Measurements from ENCODE around the gene AGAP5.
"Not testable (repeated sequence)": the region's sequence is repeated elsewhere in the genome, so short reads cannot be mapped to it uniquely, and the experiment has no call there.

Gene AGAP5

DNA sequence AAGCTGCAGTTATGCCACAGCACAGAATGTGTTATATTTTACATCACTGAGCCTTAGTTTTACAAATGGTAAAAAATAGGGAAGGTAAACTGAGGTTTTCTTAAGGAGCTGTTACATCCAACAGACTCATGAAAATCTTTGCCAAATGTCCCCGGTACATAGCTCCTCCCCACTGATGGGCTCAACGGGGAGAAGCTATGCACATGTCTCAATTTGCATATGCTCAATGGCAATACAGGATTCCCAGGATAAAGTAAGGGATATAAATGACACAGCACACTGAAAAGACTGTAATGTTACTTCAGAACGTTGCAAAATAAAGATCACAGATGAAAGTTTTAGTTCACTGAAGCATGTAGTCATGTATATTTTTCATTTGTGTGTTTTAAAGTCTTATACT, 16.6 kb upstream of the AGAP5 start:
- not testable (repeated sequence) for DNase-seq (ENCODE audit: low read depth in 2 of 2)

DNA sequence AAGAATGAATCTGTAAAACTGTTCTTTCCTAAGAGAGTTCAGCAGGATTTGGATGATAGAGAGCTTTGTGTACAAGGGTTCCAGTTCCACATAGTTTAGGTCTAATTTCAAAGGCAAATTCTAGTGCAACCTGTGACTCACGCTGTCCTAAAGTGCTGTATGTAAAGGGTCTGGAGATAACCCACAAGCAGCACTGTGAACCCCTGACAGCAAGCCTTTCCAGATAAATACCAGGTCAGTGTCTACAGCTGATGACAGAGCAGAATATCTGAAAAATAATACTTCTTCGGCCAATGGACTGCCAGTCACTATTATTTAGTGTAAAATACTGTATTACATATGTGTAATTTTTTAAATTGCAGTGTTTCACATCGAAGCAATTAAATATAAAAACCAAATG, 16.0 kb upstream of the AGAP5 start:
- not testable (repeated sequence) for DNase-seq (ENCODE audit: low read depth in 2 of 2)

- not testable (repeated sequence) for DNase-seq (ENCODE audit: low read depth in 2 of 2)
Measured at GRCh38 chr10:73711683-73712082, 13.8 kb upstream of the AGAP5 start.

GRCh38 chr10:73708122-73708521, 10.2 kb upstream of the AGAP5 start:
- not testable (repeated sequence) for DNase-seq (ENCODE audit: low read depth in 2 of 2)

DNA sequence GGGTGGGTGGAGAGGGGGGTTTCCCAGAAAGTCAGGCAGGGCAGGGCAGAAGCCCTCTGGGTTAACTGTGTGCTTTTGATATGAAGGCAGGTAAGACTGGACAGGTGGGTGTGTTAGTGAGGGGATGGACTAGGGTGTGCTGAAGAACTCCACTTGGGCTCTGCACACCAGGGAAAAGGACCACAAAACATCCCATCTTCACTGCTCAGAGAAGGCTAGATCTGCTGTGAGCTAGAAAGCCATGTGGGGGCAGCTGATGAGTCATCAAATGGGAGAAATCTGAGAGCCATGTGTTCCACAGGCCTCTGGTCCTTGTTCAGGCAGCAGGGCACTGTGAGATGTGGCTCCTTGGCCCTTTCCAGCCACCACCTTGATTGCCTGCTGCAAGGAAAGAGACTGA, 9.7 kb upstream of the AGAP5 start:
- not testable (repeated sequence) for DNase-seq (ENCODE audit: low read depth in 2 of 2)

GRCh38 chr10:73706488-73706887, 8.6 kb upstream of the AGAP5 start:
- DNase-seq (ENCODE audit: low read depth in 2 of 2): not testable (repeated sequence)

DNA sequence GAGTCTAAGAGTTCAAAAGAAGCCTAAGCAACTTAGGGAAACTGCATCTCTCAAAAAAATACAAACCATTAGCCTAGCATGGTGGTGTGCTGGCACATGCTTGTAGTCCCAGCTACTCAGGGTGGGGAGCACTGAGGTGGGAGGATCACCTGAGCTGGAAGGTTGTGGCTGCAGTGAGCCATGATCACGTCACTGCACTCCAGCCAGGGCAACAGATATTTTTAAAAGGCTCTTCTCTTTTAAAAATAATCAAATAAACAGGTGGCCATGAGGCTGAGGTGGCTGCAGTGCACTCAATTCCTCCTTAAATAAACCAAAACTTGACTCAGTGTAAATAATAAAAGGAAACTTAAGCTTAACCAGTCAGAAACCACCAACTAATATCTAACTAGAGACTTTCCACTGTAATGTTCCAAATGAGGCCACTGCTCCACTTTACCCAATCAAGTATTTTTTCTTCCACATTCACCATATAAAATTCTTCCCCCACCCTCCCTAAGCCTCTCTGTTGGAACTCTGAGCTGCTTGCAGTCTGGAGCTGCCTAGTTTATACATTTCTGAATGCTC, 7.7 kb upstream of the AGAP5 start:
- not testable (repeated sequence) for DNase-seq (ENCODE audit: low read depth in 2 of 2)

DNA sequence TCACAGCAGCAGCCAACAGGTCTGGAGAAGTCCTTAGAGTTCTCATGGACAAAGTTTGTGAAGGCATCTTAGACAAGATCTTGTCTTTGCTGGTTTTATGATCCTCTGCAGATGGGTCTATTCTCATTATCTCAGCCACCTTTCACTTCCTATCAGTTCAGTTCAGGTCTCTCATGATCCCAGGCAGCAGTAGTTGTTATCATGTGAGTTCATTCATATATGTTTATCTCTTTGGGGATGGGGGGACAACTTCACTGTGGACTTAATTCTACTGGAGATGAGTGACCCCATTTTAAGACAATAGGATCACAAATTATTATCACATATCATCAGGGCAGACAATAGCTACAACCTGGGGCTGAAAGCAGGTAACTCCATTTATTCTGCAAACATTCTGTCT, 6.0 kb upstream of the AGAP5 start:
- DNase-seq (ENCODE audit: low read depth in 2 of 2): not testable (repeated sequence)

DNA sequence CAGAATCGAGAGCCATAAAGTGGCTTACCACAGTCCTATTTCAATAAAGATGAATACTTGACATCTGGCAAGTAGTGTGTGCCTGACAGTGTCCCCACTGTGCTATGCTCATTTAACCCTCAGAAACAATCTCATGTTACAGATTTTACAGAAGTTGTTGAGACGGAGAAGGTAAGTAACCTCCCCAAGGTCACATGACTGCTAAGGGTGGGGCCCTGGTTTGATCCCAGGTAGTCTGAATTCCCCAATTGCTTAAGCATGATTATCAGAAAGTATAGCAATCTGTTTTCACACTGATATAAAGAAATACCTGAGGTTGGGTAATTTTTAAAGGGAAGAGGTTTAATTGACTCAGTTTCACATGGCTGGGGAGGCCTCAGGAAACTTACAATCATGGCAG, 910 bp upstream of the AGAP5 start:
- not testable (repeated sequence) for DNase-seq (ENCODE audit: low read depth in 2 of 2)

DNA sequence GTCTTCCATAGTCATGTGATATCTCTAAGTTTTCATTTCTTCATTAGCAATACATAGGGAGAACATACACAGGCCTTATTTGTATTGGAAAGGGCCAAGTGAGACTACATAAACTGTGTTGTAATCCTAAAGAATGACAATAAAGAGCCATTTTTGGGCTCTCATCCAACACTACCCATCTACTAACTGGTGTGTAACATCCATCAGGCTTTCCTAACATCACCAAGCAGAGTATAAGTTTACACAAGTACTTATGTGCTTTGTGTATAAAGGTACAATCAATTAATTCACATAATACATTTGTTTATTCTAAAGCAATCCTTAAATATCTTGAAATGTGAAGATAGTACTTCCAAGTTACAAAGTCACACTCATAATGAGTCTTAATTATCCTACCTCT, 2.6 kb downstream of the AGAP5 start:
- not testable (repeated sequence) for DNase-seq (ENCODE audit: low read depth in 2 of 2)

GRCh38 chr10:73690755-73691154, 7.2 kb downstream of the AGAP5 start:
- not testable (repeated sequence) for DNase-seq (ENCODE audit: low read depth in 2 of 2)

DNA sequence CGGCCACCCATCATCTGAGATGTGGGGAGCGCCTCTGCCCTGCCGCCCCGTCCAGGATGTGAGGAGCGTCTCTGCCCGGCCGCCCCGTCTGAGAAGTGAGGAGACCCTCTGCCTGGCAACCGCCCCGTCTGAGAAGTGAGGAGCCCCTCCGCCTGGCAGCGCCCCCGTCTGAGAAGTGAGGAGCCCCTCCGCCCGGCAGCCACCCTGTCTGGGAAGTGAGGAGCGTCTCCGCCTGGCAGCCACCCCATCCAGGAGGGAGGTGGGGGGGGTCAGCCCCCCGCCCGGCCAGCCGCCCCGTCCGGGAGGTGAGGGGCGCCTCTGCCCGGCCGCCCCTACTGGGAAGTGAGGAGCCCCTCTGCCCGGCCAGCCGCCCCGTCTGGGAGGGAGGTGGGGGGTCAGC, 8.3 kb downstream of the AGAP5 start:
- DNase-seq (ENCODE audit: low read depth in 2 of 2): not testable (repeated sequence)

GRCh38 chr10:73687641-73688040, 10.3 kb downstream of the AGAP5 start:
- DNase-seq (ENCODE audit: low read depth in 2 of 2): not testable (repeated sequence)

DNA sequence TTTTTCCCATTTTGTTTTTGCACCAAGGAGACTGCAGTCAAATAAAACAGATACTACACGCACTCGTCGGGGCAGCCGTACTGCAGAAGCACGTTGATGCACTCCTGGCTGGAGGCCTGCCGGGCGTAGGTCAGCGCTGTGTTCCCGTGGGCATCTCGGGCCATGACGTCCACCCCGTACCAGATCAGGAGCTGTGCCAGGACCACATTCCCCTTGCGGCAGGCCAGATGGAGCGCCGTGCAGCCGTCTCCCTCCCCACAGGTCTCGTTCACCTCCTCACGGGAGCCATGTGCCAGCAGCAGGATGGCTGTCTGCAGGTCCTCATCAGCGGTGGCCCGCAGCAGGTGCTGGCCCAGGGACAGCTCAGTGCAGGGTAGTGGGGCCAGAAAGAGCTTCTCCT, 23.4 kb downstream of the AGAP5 start:
- DNase-seq (ENCODE audit: low read depth in 2 of 2): not testable (repeated sequence)

GRCh38 chr10:73668378-73668777, 29.5 kb downstream of the AGAP5 start:
- not testable (repeated sequence) for DNase-seq (ENCODE audit: low read depth in 2 of 2)

DNA sequence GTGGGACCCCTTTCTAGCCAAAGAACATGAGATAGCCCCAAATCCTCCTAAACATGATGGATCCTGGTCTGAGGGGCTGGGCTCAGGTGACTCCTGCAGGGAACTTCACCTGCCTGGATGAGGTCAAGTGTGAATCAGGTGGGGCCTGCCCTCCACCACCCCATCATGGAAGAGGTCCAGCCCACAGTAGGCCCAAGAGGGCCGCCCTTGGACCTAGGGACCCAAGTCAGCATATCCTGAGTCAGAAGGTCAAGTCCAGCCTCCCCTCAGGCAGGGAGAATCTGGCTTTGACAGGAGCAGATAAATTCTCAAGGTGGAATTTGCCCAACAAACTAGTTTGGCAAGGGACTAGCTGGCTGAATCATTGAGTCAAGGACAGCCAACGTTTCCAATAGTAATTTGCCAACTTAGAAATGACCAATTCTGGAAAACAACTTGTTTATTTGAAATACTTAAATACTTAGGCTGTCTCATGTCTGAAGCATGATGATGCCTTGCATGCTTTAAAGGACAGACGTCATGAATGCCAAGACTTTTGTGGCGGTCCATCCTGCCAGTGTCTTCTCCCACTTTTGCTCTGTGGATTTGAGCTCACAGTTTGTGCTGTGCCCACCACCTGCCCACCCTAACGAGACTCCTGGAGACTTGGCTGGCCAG, 31.6 kb downstream of the AGAP5 start:
- DNase-seq (ENCODE audit: low read depth in 2 of 2): not testable (repeated sequence)

DNA sequence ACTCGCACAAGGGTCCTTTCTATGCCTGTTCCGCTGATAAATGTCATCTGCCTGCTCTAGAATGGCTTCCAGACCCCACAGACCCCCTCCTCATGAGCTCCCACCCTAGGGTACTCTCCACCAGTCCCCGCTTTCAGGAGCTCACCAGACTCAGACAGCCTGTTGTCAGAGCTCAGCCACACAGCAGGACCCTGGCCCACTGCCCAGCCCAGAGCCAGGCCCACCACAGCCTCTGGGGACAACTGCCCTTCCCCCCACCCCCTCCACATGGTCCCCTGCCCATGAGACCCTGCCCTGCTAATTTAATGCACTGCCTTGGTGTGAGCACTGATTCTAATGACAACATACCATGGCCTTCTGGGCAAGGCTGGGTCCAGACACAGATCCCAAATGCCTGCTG, 32.3 kb downstream of the AGAP5 start:
- DNase-seq (ENCODE audit: low read depth in 2 of 2): not testable (repeated sequence)

DNA sequence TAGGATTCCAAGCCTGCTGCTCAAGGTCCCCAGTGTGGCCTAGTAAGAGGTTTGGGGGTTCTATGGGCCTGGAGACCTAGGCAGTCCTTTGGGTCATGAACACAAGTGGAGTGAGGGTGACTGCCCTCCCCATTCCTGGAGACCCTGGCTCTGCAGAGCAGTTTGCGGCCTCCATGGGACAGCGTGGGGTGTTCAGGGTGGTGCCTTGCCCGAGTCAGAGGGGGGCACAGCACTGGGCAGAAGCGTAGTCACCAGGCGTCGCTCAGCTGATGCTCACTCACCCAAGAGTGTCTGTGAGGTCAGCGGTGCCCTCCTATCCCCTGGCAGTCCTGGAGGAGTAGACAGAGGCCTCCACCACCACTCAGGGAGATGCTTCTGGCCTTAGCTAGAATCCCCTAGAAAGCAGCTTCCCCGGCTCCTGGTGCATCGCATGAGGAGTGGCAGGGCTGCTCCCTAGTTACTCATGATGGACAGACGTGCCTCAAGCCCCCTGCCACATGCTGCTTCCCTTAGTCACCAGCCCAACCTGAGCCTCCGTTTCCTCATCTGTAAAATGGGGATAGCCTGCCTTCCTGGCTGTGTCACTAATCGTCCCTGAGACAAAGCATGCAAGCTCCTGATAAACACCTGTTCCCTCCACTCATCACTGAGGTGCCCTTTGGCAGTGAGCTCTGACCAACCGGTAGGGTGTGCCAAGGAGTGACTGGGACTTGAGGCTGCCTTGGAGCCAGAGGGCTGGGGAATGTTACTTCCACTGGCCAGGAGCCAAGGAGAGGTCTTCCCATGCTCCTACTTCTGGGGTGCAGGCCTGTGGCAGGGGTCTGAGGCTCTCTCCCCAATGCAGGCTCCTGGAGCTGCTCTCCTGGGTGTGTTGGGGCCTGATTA, 33.5 kb downstream of the AGAP5 start:
- DNase-seq (ENCODE audit: low read depth in 2 of 2): not testable (repeated sequence)

- not testable (repeated sequence) for DNase-seq (ENCODE audit: low read depth in 2 of 2)
Measured at GRCh38 chr10:73663621-73664020, 34.3 kb downstream of the AGAP5 start.

DNA sequence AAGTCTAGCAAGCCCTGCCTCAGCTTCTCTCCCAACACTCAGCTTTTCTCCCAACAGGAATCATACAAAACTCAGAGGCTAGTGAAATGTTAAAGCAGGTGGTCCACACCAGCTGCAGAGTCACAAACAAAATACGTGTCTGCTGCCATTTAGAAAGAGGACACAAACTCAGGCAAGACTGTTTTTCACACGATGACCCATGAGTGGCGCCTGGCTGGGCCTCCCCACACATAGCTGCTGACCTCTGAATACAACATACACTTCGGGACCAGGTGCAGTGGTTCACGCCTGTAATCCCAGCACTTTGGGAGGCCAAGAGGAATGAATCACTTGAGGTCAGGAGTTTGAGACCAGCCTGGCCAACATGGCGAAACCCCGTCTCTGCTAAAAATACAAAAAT, 35.2 kb downstream of the AGAP5 start:
- DNase-seq (ENCODE audit: low read depth in 2 of 2): not testable (repeated sequence)

- no peak for DNase-seq (ENCODE audit: low read depth in 2 of 2)
Measured at GRCh38 chr10:73655990-73656298, 42.0 kb downstream of the AGAP5 start, which contains the start of gene SYNPO2L. TSS of gene SYNPO2L (minus strand) at chr10:73656029. CDS start at chr10:73655922, 107 bp downstream.

GRCh38 chr10:73655257-73655989, 42.5 kb downstream of the AGAP5 start:
- no peak for DNase-seq (ENCODE audit: low read depth in 2 of 2)

Measured in stimulated activated CD8-positive, alpha-beta memory T cell treated with anti-CD3 and anti-CD28 coated beads, Interleukin-2, amount 100 ng/mL, for 48 hours (primary cell).